HEK293 (cell line): ENCODE results near the gene SYNDIG1.

Experiments
- ZNF184 ChIP-seq: fragments of 450-650 bp; IDR thresholded peaks from 2 replicates; pipeline ENCODE4 v1.5.1; 2018; ENCODE audit warnings: missing biosample characterization, mild to moderate bottlenecking, missing genetic modification characterization
- ZNF23 ChIP-seq: fragments of 450-650 bp; formaldehyde crosslinking; IDR thresholded peaks from 2 replicates; pipeline ENCODE4 v1.5.1; 2016; ENCODE audit warnings: missing biosample characterization, missing genetic modification characterization, borderline replicate concordance
- ZNF670 ChIP-seq: fragments of 450-650 bp; formaldehyde crosslinking; IDR thresholded peaks from 2 replicates; pipeline ENCODE4 v1.5.1; 2016; ENCODE audit warnings: missing biosample characterization, missing genetic modification characterization, low read depth
- ZSCAN23 ChIP-seq: fragments of 450-650 bp; formaldehyde crosslinking; IDR thresholded peaks from 2 replicates; pipeline ENCODE4 v1.5.1; 2016; ENCODE audit warnings: missing biosample characterization, missing genetic modification characterization
- TF ChIP-seq, protein P1 (sequence below): sonication (generic); formaldehyde crosslinking; IDR thresholded peaks from 2 replicates; pipeline ENCODE4 v1.8.1; 2022; ENCODE audit warnings: mild to moderate bottlenecking, moderate library complexity, missing genetic modification reagents
- TF ChIP-seq, protein P2 (sequence below): fragments of 450-650 bp; formaldehyde crosslinking; IDR thresholded peaks from 2 replicates; pipeline ENCODE4 v1.5.1; 2016; ENCODE audit warnings: missing biosample characterization, missing genetic modification characterization

DNA sequence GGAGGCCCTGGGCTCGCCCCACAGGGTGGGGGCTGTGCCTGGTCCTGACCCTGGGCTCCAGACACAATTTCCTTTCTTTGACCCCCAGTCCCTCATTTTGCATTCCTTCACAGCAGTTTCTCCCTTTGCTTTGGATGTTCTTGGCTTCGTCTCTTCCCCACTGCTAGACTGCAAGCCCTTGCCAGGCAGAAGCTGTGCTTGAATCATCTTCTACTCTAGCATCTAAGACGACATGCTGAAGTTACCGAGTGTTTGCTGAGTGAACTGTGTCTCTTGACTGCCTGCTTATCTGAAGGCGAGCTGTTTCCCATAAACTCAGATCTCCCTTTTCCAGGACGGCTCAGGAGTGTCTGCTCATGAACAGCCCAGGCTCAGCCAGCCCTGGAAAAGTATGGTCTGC is 14.3 kb upstream of the SYNDIG1 start:
- TF ChIP-seq ZNF23 (tag by site-specific recombination) = no peak
- no peak for TF ChIP-seq ZSCAN23 (tag by site-specific recombination)
- TF ChIP-seq ZNF670 (tag by site-specific recombination) = no peak
- TF ChIP-seq, protein P1, sequence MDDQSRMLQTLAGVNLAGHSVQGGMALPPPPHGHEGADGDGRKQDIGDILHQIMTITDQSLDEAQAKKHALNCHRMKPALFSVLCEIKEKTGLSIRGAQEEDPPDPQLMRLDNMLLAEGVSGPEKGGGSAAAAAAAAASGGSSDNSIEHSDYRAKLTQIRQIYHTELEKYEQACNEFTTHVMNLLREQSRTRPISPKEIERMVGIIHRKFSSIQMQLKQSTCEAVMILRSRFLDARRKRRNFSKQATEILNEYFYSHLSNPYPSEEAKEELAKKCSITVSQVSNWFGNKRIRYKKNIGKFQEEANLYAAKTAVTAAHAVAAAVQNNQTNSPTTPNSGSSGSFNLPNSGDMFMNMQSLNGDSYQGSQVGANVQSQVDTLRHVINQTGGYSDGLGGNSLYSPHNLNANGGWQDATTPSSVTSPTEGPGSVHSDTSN (CRISPR knock-in tag) = no peak
- TF ChIP-seq, protein P2, sequence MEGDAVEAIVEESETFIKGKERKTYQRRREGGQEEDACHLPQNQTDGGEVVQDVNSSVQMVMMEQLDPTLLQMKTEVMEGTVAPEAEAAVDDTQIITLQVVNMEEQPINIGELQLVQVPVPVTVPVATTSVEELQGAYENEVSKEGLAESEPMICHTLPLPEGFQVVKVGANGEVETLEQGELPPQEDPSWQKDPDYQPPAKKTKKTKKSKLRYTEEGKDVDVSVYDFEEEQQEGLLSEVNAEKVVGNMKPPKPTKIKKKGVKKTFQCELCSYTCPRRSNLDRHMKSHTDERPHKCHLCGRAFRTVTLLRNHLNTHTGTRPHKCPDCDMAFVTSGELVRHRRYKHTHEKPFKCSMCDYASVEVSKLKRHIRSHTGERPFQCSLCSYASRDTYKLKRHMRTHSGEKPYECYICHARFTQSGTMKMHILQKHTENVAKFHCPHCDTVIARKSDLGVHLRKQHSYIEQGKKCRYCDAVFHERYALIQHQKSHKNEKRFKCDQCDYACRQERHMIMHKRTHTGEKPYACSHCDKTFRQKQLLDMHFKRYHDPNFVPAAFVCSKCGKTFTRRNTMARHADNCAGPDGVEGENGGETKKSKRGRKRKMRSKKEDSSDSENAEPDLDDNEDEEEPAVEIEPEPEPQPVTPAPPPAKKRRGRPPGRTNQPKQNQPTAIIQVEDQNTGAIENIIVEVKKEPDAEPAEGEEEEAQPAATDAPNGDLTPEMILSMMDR (tag by site-specific recombination) = no peak
- no peak for TF ChIP-seq ZNF184
